Stimulated activated CD4-positive, alpha-beta T cell treated with anti-CD3 and anti-CD28 coated beads, Interleukin-12 subunit alpha, Interleukin-12 subunit beta, amount 100 ng/mL, for 24 hours (primary cell): ENCODE measurements around the gene LRRN2.
"Not testable (repeated sequence)": the region's sequence is repeated elsewhere in the genome, so short reads cannot be mapped to it uniquely, and the experiment has no call there.

Source experiments
- DNase-seq, 2 experiments: peaks; one replicate each; pipeline ENCODE4 v3.0.0-alpha.2; 2020; ENCODE audit warnings: low read depth in 2 of 2

LRRN2 gene

DNA sequence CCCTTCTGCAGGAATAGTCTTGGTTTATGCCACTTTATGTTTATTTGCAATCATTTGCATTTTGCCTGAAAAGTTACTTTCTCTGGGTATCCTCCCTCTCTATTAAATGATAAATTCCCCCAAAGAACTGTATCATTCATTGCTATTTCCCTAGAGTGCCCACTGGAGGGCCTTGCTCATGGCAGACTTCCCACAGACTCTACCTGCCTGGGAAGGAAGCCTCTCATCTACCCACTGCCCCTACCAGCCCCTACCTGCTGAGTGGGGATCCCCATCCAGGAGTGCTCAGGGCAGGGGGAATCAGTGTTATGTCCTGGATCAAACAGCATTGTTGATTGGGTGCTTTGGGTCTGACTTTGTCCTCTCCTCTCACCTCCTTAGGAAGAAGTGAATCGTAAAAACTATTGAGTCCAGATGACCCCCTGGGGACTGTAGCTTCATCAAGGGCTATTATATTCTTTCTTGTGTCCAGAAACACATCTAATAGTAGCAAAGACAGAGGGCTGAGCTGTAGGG, 6.8 kb upstream of the LRRN2 start:
- no peak for DNase-seq

DNA sequence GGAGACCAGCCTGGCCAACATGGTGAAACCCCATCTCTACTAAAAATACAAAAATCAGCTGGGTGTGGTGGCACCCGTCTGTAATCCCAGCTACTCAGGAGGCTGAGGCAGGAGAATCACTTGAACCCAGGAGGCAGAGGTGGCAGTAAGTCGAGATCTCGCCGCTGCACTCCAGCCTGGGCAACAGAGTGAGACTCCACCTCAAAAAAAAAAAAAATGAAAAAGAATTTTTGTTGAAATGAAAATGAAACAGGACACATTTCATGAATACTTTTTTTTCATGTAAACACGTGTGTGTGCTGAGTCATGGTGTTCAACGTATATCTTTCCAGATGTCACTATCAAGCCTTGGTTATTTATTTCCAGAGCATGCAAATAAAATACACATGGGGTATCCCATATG, 5.8 kb upstream of the LRRN2 start:
- not testable (repeated sequence) for DNase-seq

DNA sequence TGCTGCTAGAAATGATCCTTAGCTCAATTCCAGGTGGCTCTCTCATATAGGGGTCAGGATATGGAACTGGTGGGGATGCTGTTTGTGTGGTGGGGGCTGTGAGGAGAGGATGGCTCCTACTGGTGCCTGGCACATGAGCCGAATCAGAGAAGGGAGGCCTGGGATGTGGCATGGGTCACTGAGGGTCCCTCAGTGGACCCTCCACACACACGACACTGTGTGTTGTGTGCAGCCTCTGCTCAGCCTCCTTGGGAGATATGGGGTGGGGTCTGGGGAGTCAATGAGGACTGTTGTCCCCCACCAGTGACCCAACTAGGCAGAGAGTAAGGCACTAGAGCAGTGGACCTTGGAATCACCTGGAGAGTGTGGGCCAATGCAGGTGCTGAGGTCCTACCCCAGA, 3.2 kb upstream of the LRRN2 start:
- no peak for DNase-seq

DNA sequence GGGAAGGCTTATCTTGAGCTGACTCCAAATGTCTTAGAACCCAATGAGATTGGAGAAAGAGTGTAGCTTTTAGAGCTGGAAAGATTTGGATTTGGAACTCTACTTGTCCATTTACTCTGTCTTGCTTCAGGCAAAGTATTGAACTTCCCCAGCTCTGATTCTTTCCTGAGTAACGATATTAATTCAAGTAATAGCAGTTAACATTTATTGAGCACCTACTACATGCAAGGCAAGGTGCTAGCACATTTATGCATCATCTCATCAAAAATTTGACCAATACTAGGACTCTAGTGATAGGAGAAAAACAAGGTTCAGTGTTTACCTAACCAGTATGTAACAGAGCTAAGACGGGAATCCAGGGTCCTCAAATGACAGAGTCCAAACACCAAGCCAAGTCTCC, 2.5 kb upstream of the LRRN2 start:
- no peak for DNase-seq

DNA sequence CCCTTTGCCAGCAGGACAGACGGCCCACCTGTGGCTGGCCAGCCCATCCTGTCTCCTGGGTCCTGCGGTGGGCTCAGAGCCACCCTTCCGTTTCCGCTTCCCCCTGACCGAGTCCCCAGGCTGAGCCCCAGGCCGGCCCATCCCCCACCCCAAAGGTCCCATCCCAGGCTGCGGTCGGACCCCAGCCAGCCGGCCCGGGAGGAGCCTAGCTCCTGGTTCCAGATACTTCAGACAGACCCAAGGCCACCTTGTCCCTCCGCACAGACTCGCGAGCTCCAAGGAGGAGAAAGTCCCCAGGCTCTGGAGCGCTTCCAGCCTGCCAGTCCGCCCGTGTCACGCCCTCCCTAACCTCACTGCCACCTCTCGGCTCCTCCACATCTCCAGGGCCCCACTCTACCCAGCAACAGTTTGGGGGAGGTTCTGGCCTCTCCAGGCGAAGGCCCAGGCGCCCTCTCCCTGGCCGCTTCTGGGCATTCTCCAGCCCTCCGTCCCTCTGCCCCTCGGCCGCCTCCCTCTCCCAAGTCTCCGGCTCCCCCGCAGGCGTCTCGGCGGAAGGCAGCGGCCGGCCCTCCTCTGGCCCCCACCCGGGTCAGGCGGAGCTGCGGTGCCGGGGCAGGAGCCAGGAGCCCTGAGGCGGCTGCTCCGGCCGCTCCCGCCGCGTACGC, 835 bp downstream of the LRRN2 start:
- no peak for DNase-seq

DNA sequence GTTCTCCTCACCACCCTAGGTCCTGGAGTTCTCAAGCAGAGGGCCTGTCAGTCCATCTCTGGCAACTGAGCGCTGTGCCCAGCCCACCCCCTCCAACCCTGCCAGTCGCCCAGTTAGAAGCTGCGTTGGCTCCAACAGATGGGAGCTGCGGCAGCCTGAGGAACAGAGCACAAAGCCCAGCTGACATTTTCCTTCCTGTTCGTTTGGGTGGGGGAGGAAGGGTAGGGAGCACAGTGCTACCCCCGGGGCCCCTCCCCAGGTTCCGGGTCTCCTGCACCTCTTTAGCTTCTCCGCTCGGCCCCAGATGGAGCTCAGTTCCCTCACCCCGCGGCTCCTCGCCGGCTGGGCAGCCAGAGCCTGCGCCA, 1.4 kb downstream of the LRRN2 start:
- DNase-seq, result no peak

DNA sequence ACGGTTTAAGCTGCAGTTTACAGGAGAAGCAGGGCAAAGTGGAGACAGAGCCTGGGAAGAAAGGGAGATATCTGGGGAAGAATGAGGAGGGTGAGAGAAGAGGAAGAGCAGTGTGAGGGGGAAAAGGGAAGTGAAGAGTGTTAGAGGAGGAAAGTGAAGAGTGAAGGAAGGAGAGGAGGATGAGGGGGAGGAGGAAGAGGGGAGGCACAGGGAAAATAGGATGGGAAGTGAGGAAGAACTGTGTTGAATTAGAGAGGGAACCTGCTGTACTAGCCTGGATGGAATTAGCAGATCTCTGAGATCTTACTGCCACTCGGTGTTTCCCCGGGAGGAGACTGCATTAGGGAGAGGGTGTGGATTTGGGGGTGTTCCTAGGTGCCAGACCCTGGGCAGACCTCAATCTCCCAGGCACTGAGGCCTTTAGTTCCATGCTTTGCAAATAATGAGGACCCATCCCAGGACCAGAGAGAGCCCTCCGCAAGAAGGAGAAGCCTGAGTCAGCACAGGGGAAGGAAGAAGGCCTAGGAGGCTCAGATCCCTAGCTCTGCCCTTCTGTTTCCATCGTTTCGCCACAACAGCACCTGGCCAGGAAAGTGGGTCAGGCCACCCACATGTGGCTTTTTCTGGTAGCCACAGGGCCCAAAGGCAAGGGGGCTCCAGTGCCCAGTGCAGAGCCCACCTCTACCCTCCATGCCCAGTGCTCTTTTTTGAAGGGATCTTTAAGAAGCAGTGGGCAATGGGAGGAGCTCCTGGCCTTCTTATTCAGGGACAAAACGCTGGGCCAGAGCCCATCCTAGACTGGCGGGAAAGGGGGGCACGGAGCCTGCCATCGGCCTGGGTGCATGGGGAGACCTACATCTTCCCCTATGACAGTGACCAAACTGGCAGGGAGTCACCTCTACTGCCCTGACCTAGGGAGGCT, 2.0 kb downstream of the LRRN2 start:
- no peak for DNase-seq

DNA sequence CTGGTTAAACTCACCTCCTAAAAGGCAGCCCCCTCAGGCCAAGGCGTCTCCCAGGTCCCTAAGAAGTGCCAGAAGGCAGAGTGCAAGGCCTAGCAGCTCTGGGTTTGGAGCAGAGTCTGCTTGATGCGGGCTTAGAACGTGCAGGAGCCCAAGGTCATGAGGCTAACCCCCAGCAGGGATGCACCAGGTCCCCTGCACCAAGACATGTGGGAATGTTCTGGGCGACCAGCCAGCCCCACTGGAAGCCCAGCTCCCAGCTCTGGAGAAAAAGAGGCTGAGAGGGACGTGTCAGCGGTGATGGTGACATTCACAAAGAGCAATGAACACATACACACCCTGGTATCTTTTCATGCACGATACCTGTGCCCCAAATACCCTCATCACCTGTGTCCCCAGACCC, 5.1 kb downstream of the LRRN2 start:
- no peak for DNase-seq

DNA sequence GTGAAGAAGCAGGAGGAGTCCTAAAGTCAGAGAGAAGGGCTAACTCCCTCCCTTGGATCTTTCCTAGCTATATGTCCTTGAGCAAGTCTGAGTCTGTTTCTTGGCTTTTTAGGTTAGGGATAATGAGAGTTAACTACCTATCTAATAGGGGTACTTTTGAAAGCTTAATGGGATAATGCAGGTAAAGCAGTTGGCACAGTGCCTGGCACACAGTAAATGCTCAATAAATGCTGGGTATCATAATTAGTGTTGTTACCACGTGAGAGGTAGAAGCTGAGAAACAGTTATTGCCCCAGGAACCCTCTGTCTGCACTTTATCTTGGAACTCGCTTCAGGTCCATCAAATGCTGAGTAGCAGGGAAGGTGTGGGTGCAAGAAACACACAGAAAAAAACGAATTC, 5.5 kb downstream of the LRRN2 start:
- DNase-seq, result no peak

DNA sequence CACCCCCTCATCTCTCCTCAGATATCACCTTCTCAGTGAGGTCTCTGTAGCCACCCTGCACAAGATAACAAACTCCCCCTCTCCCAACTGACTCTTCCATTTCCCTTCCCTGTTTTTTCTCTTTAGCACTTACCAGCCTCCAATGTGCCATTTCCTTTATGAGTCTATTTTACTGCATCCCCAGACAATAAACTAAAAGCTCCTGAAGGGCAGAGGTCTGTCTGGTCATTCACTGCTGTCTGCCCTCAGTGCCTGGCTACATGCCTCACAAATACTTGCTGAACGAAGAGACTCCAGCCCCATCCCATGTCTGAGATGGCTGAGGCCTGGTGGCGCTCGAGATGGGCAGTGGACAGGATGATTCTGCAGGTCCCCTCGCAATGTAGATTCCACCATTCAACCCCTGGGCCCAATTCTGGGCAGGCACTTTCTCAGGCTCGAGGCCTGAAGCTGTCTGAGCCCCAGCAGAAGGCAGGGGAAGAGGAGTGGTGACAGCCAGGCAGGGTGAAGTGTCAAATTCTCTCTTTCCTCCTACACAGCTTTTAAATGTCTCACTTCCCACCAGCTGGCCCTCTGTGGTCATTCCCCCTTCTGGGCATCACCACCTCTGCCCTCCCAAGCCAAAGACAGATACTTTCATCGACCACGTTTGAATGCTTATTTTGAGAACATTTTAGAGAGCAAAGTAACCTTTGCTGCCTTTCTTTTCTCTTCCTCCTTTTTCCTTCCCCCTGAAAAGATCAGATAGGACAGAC, 6.6 kb downstream of the LRRN2 start:
- DNase-seq, result no peak

DNA sequence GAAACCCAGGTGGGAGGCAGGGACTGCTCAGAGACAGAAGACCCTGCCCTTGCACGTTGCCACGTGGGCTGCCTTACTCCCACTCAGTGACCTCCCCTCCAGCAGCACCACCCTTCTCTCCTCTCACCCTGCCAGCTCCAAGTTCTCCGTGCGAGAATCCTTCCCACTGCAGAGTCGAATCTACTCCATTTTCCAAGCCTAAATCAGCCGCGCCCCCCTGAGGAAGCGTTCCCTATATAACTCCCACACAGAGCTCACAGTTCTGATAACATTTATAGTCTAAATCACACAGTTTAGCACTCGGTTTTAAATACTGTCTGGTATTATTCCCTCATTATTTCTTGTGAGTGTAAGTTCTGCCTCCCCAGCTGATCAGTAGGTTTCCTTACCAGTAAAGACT, 7.7 kb downstream of the LRRN2 start:
- DNase-seq, result no peak

DNA sequence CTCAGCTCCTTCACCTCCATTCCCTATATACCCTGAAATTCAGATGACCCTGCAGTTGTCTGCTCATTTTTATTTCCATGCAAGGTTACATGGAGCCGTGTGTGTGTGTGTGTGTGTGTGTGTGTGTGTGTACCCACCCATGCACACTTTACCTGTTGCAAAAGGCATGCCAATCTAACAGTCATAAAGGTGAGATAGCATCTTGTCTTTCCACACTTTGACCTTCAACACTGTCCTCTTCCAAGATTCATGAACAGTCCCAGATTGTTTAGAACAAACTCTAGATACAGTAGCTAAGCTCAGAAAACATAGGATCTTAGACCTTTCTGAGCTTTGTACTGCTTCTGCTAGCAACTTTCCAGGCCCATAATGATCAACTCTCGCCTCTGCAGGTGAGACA, 9.5 kb downstream of the LRRN2 start:
- no peak for DNase-seq

DNA sequence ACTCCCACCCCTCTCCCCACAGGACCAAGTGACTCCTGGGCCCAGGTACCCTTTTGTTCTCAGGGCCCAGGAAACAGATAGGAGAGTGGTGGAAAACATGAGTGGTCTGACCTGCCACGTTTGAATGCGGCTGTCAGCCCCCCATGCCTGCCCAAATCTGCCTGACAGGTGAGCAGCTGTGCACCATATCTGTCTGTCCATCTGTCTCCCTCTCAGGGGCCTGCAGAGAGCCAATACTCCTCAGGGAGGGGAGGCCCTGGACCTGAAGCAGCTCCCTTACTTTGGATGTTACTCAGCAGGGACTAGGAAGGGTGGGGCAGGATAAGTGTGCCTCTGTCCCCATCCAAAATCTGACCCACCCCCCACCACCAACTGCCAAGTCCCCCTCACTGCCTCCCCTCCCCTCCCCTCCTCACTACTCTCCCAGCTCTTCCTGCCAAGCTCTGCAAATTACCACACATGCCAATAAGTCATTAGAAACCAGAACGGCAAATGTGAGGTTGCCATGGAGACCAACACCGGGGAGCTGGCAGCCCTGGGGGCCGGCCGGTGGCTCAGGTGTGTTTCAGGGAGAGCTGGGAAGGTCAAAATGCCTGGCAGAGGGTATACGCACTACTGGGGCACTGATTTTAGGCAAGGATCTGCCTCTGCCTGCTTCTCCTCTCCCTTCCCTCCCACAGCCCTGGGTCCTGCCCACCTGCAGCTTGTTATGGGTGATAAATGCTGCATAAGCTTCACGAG, 11.5 kb downstream of the LRRN2 start:
- no peak for DNase-seq

DNA sequence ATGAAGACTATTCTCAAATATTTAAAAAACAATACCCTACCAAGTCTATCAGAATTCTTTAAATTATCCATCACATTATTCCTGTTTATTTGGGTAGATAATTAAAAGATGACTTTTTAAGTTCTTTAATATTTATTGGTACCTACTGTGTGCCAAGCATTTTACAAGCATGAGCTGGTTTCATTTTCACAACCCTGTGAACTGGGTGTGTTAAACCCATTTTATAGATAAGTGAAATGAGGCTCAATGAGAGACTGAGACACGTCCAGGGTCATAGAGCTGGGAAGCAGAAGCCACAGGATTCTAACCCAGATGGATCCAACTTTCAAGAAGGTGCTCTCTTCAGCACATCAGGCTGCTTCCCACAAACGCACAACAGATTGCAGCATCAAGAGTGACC, 12.3 kb downstream of the LRRN2 start:
- no peak for DNase-seq

DNA sequence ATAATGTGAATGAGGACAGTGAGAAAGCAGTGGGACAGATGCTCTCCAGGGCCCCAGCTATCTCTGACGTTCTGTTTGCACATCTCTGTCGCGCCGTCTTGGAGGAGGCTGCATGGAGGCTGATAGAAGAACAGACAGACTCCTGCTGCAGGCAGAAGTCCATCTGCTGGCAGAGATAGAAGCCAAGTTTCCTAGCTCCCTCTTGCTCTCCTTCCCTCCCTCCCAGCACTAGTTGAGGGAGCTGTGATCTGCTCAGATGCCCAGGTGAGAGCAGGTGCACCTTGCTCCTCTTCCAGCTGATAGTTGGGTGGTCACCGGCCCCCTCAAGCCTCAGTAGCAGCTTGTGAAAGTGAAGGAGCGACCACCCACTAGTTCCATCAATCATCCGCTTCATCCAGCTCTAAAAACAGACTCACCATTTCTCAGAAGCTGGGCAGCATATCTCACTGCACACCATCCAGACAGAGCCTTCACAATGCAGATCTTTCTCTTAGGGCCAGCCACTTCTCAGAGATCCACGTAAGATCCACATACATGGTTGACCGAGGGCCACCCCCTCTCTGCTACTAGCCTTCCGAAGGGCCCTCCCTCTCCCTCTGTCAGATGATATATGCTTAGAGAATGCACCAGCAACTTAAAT, 12.9 kb downstream of the LRRN2 start:
- DNase-seq, result no peak

DNA sequence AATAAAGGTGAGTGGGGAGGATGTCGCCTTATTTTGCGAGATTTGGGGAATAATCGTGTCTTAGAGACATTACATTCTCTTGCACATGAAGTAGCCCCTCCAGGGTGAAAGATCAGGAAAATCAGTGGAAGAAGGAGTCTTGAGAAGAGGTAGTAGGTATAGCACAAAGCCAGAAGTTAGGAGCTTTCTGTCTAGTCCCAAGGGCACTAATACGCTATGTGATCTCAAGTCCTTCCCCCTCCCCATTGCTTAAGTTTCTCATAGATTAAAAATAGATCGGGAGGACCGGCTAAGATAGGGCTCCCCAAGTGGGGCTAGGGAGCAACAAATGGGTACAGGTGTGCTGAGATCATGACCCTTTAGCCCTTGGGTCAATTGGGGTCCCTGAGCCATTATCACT, 13.5 kb downstream of the LRRN2 start:
- no peak for DNase-seq

DNA sequence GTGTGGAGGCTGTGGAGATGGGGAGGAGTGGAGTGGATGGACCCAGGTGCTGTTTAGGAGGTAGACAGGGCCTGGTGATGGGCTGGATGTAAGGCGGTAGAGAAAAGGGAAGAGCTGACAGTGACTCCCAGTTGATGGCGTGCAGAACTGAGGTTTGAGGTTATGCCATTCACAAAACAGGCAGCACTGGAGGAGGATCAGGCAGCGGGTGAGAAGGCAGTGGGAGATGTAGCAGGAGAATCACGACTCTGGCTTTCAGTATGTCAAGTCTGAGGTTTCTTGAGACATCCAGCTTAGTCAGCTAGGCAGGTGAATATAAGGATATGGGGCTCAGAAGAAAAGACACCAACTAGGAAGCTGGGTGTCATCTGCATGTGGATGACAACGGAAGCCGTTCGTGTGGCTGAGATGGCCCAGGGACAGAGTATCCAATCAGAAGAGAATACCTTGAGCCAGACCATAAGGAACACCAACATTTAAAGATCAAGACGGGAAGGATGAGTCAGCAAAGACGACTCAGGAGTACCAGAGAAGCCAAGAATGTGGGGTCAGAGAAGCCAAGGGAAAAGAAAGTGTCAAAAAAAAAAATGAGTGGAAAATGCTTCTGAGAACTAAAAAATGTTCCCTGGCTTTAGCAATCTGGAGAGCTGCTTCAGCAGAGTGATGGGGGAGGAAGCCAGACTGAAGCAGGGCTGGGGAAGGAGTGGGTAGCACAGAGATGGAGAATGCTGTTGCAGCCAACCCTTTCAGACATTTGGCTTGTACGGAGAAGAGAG, 15.2 kb downstream of the LRRN2 start:
- no peak for DNase-seq

DNA sequence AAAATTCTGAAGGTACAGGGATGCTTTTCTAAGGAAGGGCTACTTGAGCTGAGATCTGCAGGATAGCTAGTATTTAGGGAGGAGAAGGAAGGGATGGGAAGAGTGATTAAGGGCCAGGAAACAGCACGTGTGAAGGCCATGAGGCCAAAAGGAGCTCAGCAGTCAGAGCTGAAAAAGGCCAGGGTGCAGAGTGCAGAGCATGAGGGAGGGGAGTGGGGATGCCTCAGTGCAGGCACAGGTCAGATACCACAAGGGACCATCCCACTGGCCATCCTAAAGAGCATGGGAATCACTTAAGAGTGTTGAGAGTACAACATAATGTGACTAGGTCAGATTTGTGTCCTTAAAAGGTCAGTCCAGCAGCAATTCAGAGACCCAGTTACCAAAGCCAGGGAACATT, 16.0 kb downstream of the LRRN2 start:
- no peak for DNase-seq

DNA sequence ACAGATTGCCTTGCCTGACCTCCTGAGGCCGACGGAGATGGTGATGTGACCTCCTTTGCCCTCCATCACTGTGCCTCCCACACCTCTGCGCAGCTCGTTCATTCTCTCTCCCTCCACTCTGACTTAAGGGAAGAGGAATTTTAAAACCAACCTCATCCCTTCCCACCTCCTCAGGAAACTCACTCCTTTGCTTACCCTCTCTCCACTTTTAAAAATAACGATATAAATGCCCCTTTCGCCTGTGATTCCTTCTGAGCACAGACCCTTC, 21.2 kb downstream of the LRRN2 start:
- no peak for DNase-seq

DNA sequence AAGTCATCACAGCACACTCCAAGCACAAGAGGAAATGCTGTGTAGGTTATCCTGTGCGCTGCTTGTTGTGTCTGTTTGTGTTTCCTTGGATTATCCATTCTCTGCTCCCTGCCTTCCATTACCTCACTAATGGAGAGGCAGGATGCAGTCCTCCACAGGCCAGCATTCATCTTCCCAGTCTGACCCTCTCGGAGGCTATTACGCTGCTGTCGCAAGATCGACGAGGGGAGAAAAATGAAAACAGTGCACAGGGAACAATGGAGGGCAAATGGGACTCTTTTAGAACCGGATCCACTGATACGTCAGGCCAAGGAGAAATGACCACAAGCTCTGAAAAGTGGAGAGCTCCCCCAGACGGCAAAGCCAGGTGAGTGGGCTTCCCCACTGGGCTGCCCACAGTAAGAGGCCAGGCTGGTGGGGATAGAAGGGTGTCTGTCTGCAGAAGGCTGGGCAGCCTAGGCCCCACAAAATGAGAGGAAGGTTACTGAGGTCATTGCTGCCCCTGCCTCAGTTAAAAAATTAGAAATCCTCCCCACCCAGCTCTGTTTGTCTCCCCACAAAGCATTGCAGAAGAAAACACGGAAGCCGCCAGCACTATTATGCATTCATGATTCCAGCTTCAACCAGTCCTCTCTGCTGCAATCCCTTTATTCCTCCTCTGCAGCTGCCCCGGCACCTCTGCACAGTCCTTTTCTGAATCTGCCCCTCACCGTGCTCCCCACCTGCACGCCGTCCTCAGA, 21.7 kb downstream of the LRRN2 start:
- DNase-seq, result no peak
